Mammary epithelial cell (primary cell): ENCODE measurements around the gene ADGRB3.

Experiments
- CTCF ChIP-seq, 2 donors: IDR thresholded peaks in 1 of 2; conservative IDR thresholded peaks in 1 of 2; 2 replicates each; pipeline ENCODE4 v1.5.1; 2011 to 2012; ENCODE audit warnings: inconsistent platforms in 2 of 2, low read length in 2 of 2, mild to moderate bottlenecking in 2 of 2, control low read depth in 1 of 2, low read depth in 1 of 2; ENCODE audit not compliant: insufficient read depth in 1 of 2; ENCODE audit errors: extremely low read depth in 1 of 2
- EZH2 ChIP-seq: IDR thresholded peaks from 2 replicates; pipeline ENCODE4 v1.6.1; 2012; ENCODE audit warnings: low read length, inconsistent platforms, borderline replicate concordance

GRCh38 chr6:68911811-68912210, 276.7 kb downstream of the ADGRB3 start:
- TF ChIP-seq CTCF (conservative IDR thresholded peaks at IDR 0.05 in 1 of 2, IDR thresholded peaks at IDR 0.05 in 1 of 2; ENCODE audit: extremely low read depth in 1 of 2, insufficient read depth in 1 of 2, low read depth in 1 of 2, low read length in 2 of 2) (no peak), EZH2 (no peak)
